Measurements from ENCODE around the gene SAA4. TPM values are rescaled to one million over a fixed set of nuclear protein-coding genes. Genes with fewer than 3 reads are reported as not detected.

Gene SAA4
- total RNA-seq, 1 donor from 2014 or later = 0.64 TPM

GRCh38 chr11:18188796-18189195 lies 47.8 kb downstream of the SAA4 start:
- no peak for ATAC-seq

Other genes starting within 250 kb of the SAA4 start
- 17.1 TPM for gene SERGEF, start 223.8 kb downstream of the SAA4 start, total RNA-seq
- 0.08 TPM for gene TPH1, start 190.5 kb downstream of the SAA4 start, total RNA-seq
- 10.4 TPM for gene SAAL1, start 130.7 kb downstream of the SAA4 start, total RNA-seq
- gene MRGPRX3, start 104.2 kb downstream of the SAA4 start, total RNA-seq = 1.9 TPM
- gene MRGPRX4, start 64.0 kb downstream of the SAA4 start, total RNA-seq = not detected
- gene SAA2, start 11.9 kb upstream of the SAA4 start, total RNA-seq = 19.0 TPM
- gene SAA1, start 29.5 kb upstream of the SAA4 start, total RNA-seq = 56.2 TPM
- gene HPS5, start 85.3 kb upstream of the SAA4 start, total RNA-seq = 12.3 TPM
- 33.9 TPM for gene GTF2H1, start 85.8 kb upstream of the SAA4 start, total RNA-seq
- 564 TPM for gene LDHA, start 157.8 kb upstream of the SAA4 start, total RNA-seq
- not detected for gene LDHC, start 175.5 kb upstream of the SAA4 start, total RNA-seq
- not detected for gene LDHAL6A, start 219.1 kb upstream of the SAA4 start, total RNA-seq